Sigmoid colon (tissue), 7 donors: ENCODE results near the gene EIF4A3. TPM values are rescaled to one million over a fixed set of nuclear protein-coding genes. Genes with fewer than 3 reads are reported as not detected.

Experiments used
- DNase-seq: peaks from one replicate; pipeline ENCODE4 v3.0.0-alpha.2; 2019
- H3K27ac ChIP-seq, 4 donors: fragments of 200-600 bp; sonication (generic); one replicate each; pipeline ENCODE4 v1.5.1; 2016 to 2019; ENCODE audit warnings: mild to moderate bottlenecking in 1 of 4
- H3K27me3 ChIP-seq, 3 donors: fragments of 200-600 bp; sonication (generic); one replicate each; pipeline ENCODE4 v1.5.1; 2019; ENCODE audit warnings: mild to moderate bottlenecking in 1 of 3
- H3K36me3 ChIP-seq, 4 donors: fragments of 200-600 bp; sonication (generic); one replicate each; pipeline ENCODE4 v1.5.1; 2016 to 2019
- H3K4me1 ChIP-seq, 4 donors: fragments of 200-600 bp; sonication (generic); one replicate each; pipeline ENCODE4 v1.5.1; 2017 to 2019
- H3K4me3 ChIP-seq, 4 donors: fragments of 200-600 bp; sonication (generic); one replicate each; pipeline ENCODE4 v1.5.1; 2017 to 2019; ENCODE audit warnings: mild to moderate bottlenecking in 2 of 4, moderate library complexity in 1 of 4
- H3K9me3 ChIP-seq, 4 donors: fragments of 200-600 bp in 3 of 4; sonication (generic) in 3 of 4; one replicate each; pipeline versions ENCODE4 v1.5.1 to v1.6.1; 2013 to 2019
- EP300 ChIP-seq, 4 donors: sonication (generic); formaldehyde crosslinking; IDR thresholded peaks; one replicate each; pipeline ENCODE4 v1.6.1; 2017; ENCODE audit warnings: antibody characterized with exemption in 4 of 4
- POLR2A ChIP-seq, 2 donors: fragments of 450-650 bp; IDR thresholded peaks; one replicate each; pipeline ENCODE4 v1.6.1; 2016; ENCODE audit warnings: antibody characterized with exemption in 2 of 2, mild to moderate bottlenecking in 2 of 2, moderate library complexity in 2 of 2
- POLR2AphosphoS5 ChIP-seq, 4 donors: sonication (generic); formaldehyde crosslinking; IDR thresholded peaks; one replicate each; pipeline ENCODE4 v1.6.1; 2017; ENCODE audit warnings: antibody characterized with exemption in 4 of 4
- whole genome bisulfite sequencing, 2 donors: extraction: QIAGEN DNeasy Blood & Tissue Kit; methylation state at CpG; one replicate each; pipeline ENCODE4 v1.1.7; 2013; 5-methylcytosine and 5-hydroxymethylcytosine counted together
- intact Hi-C: fragments of 100-400 bp; cut with DNase I; formaldehyde crosslinking; loops from one replicate; pipeline ENCODE4 v1.15.1; 2023
- polyA plus RNA-seq, 3 donors: library from polyadenylated mRNA; stranded (reverse); fragments of 200-250 nt; gene quantifications; one replicate each; pipeline ENCODE4 v1.2.3, GENCODE V29; 2013
- total RNA-seq, 4 donors: library from RNA; depleted of rRNA; stranded (reverse); fragments of >200 nt; gene quantifications; one replicate each; pipeline ENCODE4 v1.1.0, GENCODE V29; 2016
- TF ChIP-seq, protein P1 (sequence below), 4 experiments: fragments of 450-650 bp in 3 of 4; fragments of 200-600 bp in 1 of 4; IDR thresholded peaks; one replicate each; pipeline ENCODE4 v1.5.1; 2016 to 2019; ENCODE audit warnings: antibody characterized with exemption in 4 of 4, mild to moderate bottlenecking in 3 of 4, moderate library complexity in 2 of 4
- donor health status: healthy with polysubstance abuse.
- donor health status: Bipolar disorder and iron deficiency.
- donor health status: healthy.

Gene EIF4A3
- total and polyA plus RNA-seq, 7 donors, result 26.6 to 97.1 (median 45.1) TPM

DNA sequence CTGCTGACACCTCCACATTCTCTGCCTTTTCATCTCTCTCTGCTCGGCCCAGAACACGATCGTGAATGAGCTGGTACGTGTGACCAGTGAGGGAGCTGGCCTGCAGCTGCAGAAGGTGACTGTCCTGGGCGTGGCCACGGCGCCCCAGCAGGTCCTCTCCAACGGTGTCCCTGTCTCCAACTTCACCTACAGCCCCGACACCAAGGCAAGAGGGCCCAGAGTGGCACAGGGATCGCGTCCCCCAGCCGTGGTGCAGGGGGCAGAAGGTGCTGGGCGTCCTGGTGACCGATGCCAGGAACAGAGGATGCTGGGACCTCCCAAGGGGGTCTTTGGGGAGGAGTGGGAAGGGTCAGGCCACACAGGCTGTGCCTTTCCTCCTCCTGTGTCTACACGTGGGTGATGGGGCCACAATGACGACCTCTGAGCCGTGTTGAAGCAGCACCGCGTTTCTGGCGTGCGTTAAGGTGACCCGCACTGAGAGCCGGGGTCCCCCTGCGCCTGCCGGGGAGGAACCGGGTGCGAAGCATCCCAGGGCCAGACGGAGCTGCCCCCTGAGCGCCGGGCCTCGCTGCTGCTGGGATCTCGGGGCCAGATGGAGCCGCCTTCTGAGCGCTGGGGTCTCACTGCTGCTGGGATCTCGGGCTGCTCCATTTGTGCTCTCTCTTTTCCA lies 28.2 kb downstream of the EIF4A3 start:
- H3K36me3 ChIP-seq, result peaks cover 0 to 19% (median 0%) of the 10 kb centered on the region in 4 donors
- no peak overlapping the region for H3K4me3 ChIP-seq
- no peak overlapping the region for H3K27ac ChIP-seq
- H3K27me3 ChIP-seq, result peaks cover 0 to 2% (median 0%) of the 10 kb centered on the region in 3 donors
- intact Hi-C loops, result no loop called here
- H3K4me1 ChIP-seq, result no peaks in the 10 kb centered on the region
- peak; percentile 46 for DNase-seq
- 89 to 92% methylated on average over 35 of the region's 35 CpGs for WGBS, 2 donors
- no peaks in the 10 kb centered on the region for H3K9me3 ChIP-seq
- TF ChIP-seq POLR2A (IDR thresholded peaks at IDR 0.05) (no peak), EP300 (IDR thresholded peaks at IDR 0.05) (no peak), POLR2AphosphoS5 (IDR thresholded peaks at IDR 0.05) (no peak)
- TF ChIP-seq, protein P1, sequence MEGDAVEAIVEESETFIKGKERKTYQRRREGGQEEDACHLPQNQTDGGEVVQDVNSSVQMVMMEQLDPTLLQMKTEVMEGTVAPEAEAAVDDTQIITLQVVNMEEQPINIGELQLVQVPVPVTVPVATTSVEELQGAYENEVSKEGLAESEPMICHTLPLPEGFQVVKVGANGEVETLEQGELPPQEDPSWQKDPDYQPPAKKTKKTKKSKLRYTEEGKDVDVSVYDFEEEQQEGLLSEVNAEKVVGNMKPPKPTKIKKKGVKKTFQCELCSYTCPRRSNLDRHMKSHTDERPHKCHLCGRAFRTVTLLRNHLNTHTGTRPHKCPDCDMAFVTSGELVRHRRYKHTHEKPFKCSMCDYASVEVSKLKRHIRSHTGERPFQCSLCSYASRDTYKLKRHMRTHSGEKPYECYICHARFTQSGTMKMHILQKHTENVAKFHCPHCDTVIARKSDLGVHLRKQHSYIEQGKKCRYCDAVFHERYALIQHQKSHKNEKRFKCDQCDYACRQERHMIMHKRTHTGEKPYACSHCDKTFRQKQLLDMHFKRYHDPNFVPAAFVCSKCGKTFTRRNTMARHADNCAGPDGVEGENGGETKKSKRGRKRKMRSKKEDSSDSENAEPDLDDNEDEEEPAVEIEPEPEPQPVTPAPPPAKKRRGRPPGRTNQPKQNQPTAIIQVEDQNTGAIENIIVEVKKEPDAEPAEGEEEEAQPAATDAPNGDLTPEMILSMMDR (IDR thresholded peaks at IDR 0.05), result no peak

DNA sequence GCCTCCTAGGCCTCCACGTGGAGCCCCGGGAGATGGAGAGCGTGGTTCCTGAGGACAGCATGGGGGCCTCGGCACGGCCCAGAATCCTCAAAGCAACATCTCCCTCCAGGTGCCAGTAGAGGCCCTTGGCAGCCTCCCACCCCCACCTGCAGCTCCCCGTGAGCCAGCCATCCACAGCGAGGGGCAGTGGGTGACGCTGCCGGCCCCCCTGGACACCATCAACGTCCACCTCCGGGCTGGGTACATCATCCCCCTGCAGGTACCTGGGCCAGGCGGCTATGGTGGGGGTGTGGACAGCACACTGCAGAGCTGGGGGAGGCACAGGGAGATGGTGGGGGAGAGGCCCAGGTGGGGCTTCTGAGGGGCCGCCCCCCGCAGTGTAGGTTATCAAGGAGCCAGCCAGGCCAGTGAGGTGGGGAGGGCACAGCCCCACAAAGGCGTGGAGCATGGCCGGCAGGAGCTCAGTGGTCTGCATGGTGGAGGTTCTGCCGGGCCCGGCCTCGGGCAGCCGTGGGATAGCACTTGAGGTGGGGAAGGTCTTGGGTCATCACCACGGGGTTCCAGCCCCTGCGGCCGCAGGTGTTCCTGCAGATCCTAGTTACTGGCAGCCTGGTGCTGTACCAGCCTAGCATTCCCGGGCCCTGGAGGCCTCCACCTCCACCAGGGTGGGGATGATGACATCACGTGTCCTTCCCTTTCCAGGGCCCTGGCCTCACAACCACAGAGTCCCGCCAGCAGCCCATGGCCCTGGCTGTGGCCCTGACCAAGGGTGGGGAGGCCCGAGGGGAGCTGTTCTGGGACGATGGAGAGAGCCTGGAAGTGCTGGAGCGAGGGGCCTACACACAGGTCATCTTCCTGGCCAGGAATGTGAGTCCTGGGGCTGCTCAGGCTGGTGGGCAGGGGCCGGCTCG lies 29.2 kb downstream of the EIF4A3 start:
- intact Hi-C loops, result no loop called here
- DNase-seq, result no peak

DNA sequence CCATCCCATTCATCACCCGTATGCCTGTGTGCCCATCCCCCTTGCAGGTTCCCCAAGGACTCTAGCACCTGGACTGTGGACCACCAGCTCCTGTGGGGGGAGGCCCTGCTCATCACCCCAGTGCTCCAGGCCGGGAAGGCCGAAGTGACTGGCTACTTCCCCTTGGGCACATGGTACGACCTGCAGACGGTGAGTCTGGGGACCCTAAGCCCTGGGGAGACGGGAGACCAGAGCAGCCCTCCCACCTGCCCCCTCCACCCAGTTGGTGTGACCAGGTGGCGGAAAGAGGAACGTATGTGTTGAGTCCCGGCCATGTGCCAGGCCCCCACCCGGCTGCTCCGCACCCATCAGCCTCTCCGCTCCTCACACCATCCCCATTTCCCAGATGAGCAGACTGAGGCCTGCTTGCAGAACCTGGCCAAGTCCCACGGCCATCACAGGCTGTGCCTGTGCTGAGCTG lies 30.0 kb downstream of the EIF4A3 start:
- no peak for DNase-seq
- no peak overlapping the region for H3K4me3 ChIP-seq
- H3K27ac ChIP-seq, result no peak overlapping the region
- 94 to 95% methylated on average over 13 of the region's 13 CpGs for WGBS, 2 donors
- H3K27me3 ChIP-seq, result no peaks in the 10 kb centered on the region
- H3K4me1 ChIP-seq, result no peaks in the 10 kb centered on the region
- TF ChIP-seq POLR2AphosphoS5 (IDR thresholded peaks at IDR 0.05), result no peak
- TF ChIP-seq, protein P1 (IDR thresholded peaks at IDR 0.05), result no peak
- no peak for TF ChIP-seq EP300 (IDR thresholded peaks at IDR 0.05)
- intact Hi-C loops, result no loop called here
- peaks cover 0 to 19% (median 0%) of the 10 kb centered on the region in 4 donors for H3K36me3 ChIP-seq
- no peaks in the 10 kb centered on the region for H3K9me3 ChIP-seq

More for the DNA sequence above, 29.2 kb downstream of the EIF4A3 start:
- WGBS, 2 donors, result 91 to 94% methylated on average over 31 of the region's 31 CpGs
- Histone ChIP-seq H3K9me3 (no peaks in the 10 kb centered on the region), H3K36me3 (peaks cover 0 to 19% (median 0%) of the 10 kb centered on the region in 4 donors), H3K27me3 (no peaks in the 10 kb centered on the region), H3K4me1 (no peaks in the 10 kb centered on the region), H3K4me3 (no peak overlapping the region), H3K27ac (no peak overlapping the region)
- no peak for TF ChIP-seq POLR2AphosphoS5 (IDR thresholded peaks at IDR 0.05)
- TF ChIP-seq, protein P1 (IDR thresholded peaks at IDR 0.05), result no peak
- TF ChIP-seq POLR2A (IDR thresholded peaks at IDR 0.05), result no peak
- no peak for TF ChIP-seq EP300 (IDR thresholded peaks at IDR 0.05)

DNA sequence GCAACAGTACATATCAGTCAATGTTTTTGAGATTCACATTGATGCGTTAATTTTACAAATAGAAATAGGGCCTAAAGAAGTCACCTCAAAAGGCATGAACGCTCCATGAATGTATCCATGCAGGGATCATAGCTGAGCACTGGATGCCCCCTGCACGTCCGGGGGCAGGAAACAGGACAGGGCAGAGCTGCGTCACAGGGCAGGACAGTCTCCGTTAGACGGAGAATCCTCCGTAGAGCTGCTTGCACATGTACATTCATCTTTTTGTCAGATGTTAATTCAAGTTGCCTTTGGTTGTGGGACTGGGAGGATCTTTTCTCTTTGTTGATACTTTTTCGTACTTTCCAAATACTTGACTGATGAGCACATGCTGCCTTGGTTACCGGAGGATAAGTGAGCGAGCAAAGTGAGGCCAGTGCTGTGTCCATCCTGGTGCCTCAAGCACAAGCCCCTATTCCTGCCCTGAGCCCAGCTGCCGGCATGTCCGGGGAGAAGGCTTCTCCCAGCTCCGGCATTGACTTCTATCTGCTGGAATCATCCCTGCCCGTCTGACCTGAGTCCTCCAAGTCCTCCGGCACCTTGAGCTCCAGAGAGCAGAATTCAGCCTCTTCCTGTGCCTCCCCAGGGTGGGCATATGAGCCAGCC lies 30.5 kb downstream of the EIF4A3 start:
- no peak for DNase-seq
- TF ChIP-seq EP300 (IDR thresholded peaks at IDR 0.05) (no peak), POLR2AphosphoS5 (IDR thresholded peaks at IDR 0.05) (no peak), POLR2A (IDR thresholded peaks at IDR 0.05) (no peak)
- TF ChIP-seq, protein P1 (IDR thresholded peaks at IDR 0.05), result no peak

More for the DNA sequence above, 30.5 kb downstream of the EIF4A3 start:
- Histone ChIP-seq H3K36me3 (peaks cover 0 to 19% (median 0%) of the 10 kb centered on the region in 4 donors), H3K27me3 (no peaks in the 10 kb centered on the region), H3K4me3 (no peak overlapping the region), H3K27ac (no peak overlapping the region), H3K9me3 (no peaks in the 10 kb centered on the region), H3K4me1 (no peaks in the 10 kb centered on the region)
- intact Hi-C loops, result no loop called here
- 90 to 93% methylated on average over 16 of the region's 16 CpGs for WGBS, 2 donors
